Endothelial cell of umbilical vein (primary cell): Measurements from ENCODE around the gene LTB4R. TPM values are rescaled to one million over a fixed set of nuclear protein-coding genes. Genes with fewer than 3 reads are reported as not detected.

Source experiments
- BruUV-seq: library from RNA; stranded (reverse); fragments of 400-500 nt; replicated peaks from 2 replicates; lab custom pipeline; 2021; lab: Mats Ljungman, UMichigan
- CTCF ChIA-PET: fragments of 300-600, 350-600 bp; sonication (Branson Sonifier 250); formaldehyde crosslinking; loops from one replicate; lab custom pipeline; 2021; ENCODE audit warnings: antibody characterized with exemption, inconsistent platforms; lab: Charles Lee
- POLR2A ChIA-PET: fragments of 300-600, 350-600 bp; sonication (Branson Sonifier 250); formaldehyde crosslinking; loops from one replicate; lab custom pipeline; 2021; ENCODE audit warnings: antibody characterized with exemption, inconsistent platforms; lab: Charles Lee
- DNase-seq: peaks from one replicate; pipeline ENCODE4 v3.0.0-alpha.2; 2011; ENCODE audit warnings: low read depth, low spot score
- FAIRE-seq: peaks from 2 replicates; lab custom pipeline; 2011; peaks lifted over from hg19 to GRCh38; lab: Jason Lieb, UNC
- H2AFZ ChIP-seq: 2 replicates; pipeline ENCODE4 v1.6.0; 2012; ENCODE audit warnings: low read depth, low read length, control low read depth, inconsistent platforms
- H3K27ac ChIP-seq: 2 replicates; pipeline ENCODE4 v1.5.1; 2011; ENCODE audit warnings: low read depth, mild to moderate bottlenecking, control low read depth, low read length, moderate library complexity; ENCODE audit not compliant: insufficient read depth
- H3K27me3 ChIP-seq, 2 experiments: 2 replicates each; pipeline versions ENCODE4 v1.6.0 to v1.6.1; 2011; ENCODE audit warnings: low read length in 2 of 2, mixed read lengths in 1 of 2; ENCODE audit not compliant: control insufficient read depth in 2 of 2, insufficient read depth in 2 of 2
- H3K36me3 ChIP-seq, 2 experiments: 2 replicates in 1 of 2; 3 replicates in 1 of 2; pipeline ENCODE4 v1.5.1; 2011; ENCODE audit warnings: low read length in 2 of 2, mild to moderate bottlenecking in 1 of 2, moderate library complexity in 1 of 2; ENCODE audit not compliant: control insufficient read depth in 2 of 2, insufficient read depth in 2 of 2; ENCODE audit errors: extremely low read depth in 1 of 2
- H3K4me1 ChIP-seq: 3 replicates; pipeline ENCODE4 v1.5.1; 2011; ENCODE audit warnings: mild to moderate bottlenecking, low read length; ENCODE audit not compliant: control insufficient read depth, insufficient read depth; ENCODE audit errors: extremely low read depth
- H3K4me2 ChIP-seq: 2 replicates; pipeline ENCODE4 v1.6.1; 2011; ENCODE audit warnings: low read length, control low read depth, mixed read lengths; ENCODE audit not compliant: insufficient read depth
- H3K4me3 ChIP-seq, 3 experiments: fragments of 200-600 bp in 1 of 3; sonication (generic), shearing (Covaris generic) in 1 of 3; replicated peaks in 1 of 3; 2 replicates each; pipeline ENCODE4 v1.5.1; 2011 to 2016; ENCODE audit warnings: control low read depth in 3 of 3, low read length in 3 of 3, mild to moderate bottlenecking in 2 of 3, inconsistent platforms in 1 of 3, low read depth in 1 of 3, moderate library complexity in 1 of 3; ENCODE audit not compliant: insufficient read depth in 1 of 3
- H3K79me2 ChIP-seq: 2 replicates; pipeline ENCODE4 v1.6.0; 2012; ENCODE audit warnings: low read length, inconsistent platforms; ENCODE audit not compliant: control insufficient read depth, insufficient read depth
- H3K9ac ChIP-seq: replicated peaks from 2 replicates; pipeline ENCODE3; 2011; ENCODE audit warnings: low read length, control low read depth; ENCODE audit not compliant: insufficient read depth; ENCODE audit errors: extremely low read depth
- H3K9me1 ChIP-seq: replicated peaks from 3 replicates; pipeline ENCODE4 v1.6.0; 2011; ENCODE audit warnings: mild to moderate bottlenecking, low read length; ENCODE audit not compliant: control insufficient read depth, insufficient read depth; ENCODE audit errors: extremely low read depth
- H3K9me3 ChIP-seq: replicated peaks from 2 replicates; pipeline ENCODE4 v1.5.1; 2012; ENCODE audit warnings: low read length, inconsistent platforms; ENCODE audit not compliant: control insufficient read depth, insufficient read depth
- H4K20me1 ChIP-seq: replicated peaks from 2 replicates; pipeline ENCODE3; 2011; ENCODE audit warnings: mild to moderate bottlenecking, low read length; ENCODE audit not compliant: control insufficient read depth, insufficient read depth; ENCODE audit errors: extremely low read depth
- EZH2 ChIP-seq: IDR thresholded peaks from 2 replicates; pipeline ENCODE4 v1.6.1; 2012; ENCODE audit warnings: borderline replicate concordance, low read depth, mild to moderate bottlenecking, moderate library complexity, low read length, inconsistent platforms; ENCODE audit not compliant: severe bottlenecking
- FOS ChIP-seq: IDR thresholded peaks from 2 replicates; pipeline ENCODE4 v1.6.1; 2011; ENCODE audit warnings: mild to moderate bottlenecking, low read length, moderate library complexity, borderline replicate concordance; ENCODE audit not compliant: insufficient read depth
- GATA2 ChIP-seq: IDR thresholded peaks from 2 replicates; pipeline ENCODE4 v1.7.0; 2011; ENCODE audit warnings: low read depth, mild to moderate bottlenecking, moderate library complexity, mixed read lengths, low read length; ENCODE audit not compliant: insufficient read length, insufficient read depth
- JUN ChIP-seq: IDR thresholded peaks from 2 replicates; pipeline ENCODE4 v1.6.1; 2011; ENCODE audit warnings: borderline replicate concordance, low read depth; ENCODE audit not compliant: insufficient read length, insufficient read depth
- dilution Hi-C: fragments of 300-500 bp; cut with MboI; formaldehyde crosslinking; loops from one replicate; pipeline ENCODE4 v1.15.0; 2019; ENCODE audit warnings: low sequenced_read_pairs; ENCODE audit not compliant: extremely low pct_ligation_motif_present
- intact Hi-C: fragments of 100-400 bp; cut with micrococcal nuclease; formaldehyde crosslinking; loops from one replicate; pipeline ENCODE4 v1.10.0; 2022
- polyA plus RNA-seq, 4 experiments: library from polyadenylated mRNA; depleted of rRNA in 3 of 4; stranded (reverse) in 3 of 4; unstranded in 1 of 4; fragments of >200 nt; gene quantifications; 2 replicates each; pipeline versions ENCODE4 v1.2.1 to v1.2.3, GENCODE V29; 2011 to 2012; ENCODE audit warnings: missing spikeins in 1 of 4
- total RNA-seq: library from RNA; stranded (reverse); gene quantifications from 2 replicates; pipeline ENCODE4 v1.2.3, GENCODE V29; 2021
- TF ChIP-seq, protein P1 (sequence below), 2 donors: IDR thresholded peaks; 1 replicate in 1 of 2; 2 replicates in 1 of 2; pipeline ENCODE4 v1.5.1; 2011; ENCODE audit warnings: low read length in 2 of 2, mild to moderate bottlenecking in 2 of 2, moderate library complexity in 2 of 2, control low read depth in 1 of 2, inconsistent platforms in 1 of 2, low read depth in 1 of 2; ENCODE audit not compliant: insufficient read depth in 1 of 2; ENCODE audit errors: extremely low read depth in 1 of 2

Gene LTB4R
- total and polyA plus RNA-seq, 2 donors (not counting 3 experiments of a cell fraction or from before 2014, with no cell fraction given): 9.1 to 10.5 TPM

GRCh38 chr14:24323341-24323740 is 12.0 kb downstream of the LTB4R start:
- BruUV-seq: no TSS peak
- no peak for DNase-seq
- H3K27me3 ChIP-seq: no peaks in the 10 kb centered on the region
- POLR2A ChIA-PET: no interaction called here
- no peak for TF ChIP-seq FOS
- TF ChIP-seq EZH2: no peak
- TF ChIP-seq GATA2: no peak
- no peak for TF ChIP-seq JUN
- TF ChIP-seq, protein P1, sequence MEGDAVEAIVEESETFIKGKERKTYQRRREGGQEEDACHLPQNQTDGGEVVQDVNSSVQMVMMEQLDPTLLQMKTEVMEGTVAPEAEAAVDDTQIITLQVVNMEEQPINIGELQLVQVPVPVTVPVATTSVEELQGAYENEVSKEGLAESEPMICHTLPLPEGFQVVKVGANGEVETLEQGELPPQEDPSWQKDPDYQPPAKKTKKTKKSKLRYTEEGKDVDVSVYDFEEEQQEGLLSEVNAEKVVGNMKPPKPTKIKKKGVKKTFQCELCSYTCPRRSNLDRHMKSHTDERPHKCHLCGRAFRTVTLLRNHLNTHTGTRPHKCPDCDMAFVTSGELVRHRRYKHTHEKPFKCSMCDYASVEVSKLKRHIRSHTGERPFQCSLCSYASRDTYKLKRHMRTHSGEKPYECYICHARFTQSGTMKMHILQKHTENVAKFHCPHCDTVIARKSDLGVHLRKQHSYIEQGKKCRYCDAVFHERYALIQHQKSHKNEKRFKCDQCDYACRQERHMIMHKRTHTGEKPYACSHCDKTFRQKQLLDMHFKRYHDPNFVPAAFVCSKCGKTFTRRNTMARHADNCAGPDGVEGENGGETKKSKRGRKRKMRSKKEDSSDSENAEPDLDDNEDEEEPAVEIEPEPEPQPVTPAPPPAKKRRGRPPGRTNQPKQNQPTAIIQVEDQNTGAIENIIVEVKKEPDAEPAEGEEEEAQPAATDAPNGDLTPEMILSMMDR (IDR thresholded peaks at IDR 0.05; ENCODE audit: extremely low read depth in 1 of 2, insufficient read depth in 1 of 2, low read depth in 1 of 2, low read length in 2 of 2): no peak
- dilution Hi-C loops: no loop called here
- CTCF ChIA-PET: interaction anchor here (4.4 to 20.1 kb wide), 3 partner anchors 10 to 111 kb away, joined by 14 to 811 read pairs (median 23); partner anchors contain the start of genes CBLN3, CIDEB and KHNYN
- no peaks in the 10 kb centered on the region for H3K9me1 ChIP-seq
- no peak overlapping the region for H2AFZ ChIP-seq
- no peaks in the 10 kb centered on the region for H3K79me2 ChIP-seq
- H3K9me3 ChIP-seq: no peaks in the 10 kb centered on the region
- intact Hi-C loops: no loop called here
- H3K4me2 ChIP-seq: no peak overlapping the region
- peaks cover 5% of the 10 kb centered on the region for H3K4me1 ChIP-seq
- no peak for FAIRE-seq
- H3K36me3 ChIP-seq: peaks cover 0 to 17% of the 10 kb centered on the region in 2 experiments
- H3K27ac ChIP-seq: no peak overlapping the region
- H3K4me3 ChIP-seq: no peak overlapping the region
- H3K9ac ChIP-seq: no peak overlapping the region
- no peaks in the 10 kb centered on the region for H4K20me1 ChIP-seq
